Neural cell (in vitro differentiated cells): Measurements from ENCODE around the gene ANKRD6. TPM values are rescaled to one million over a fixed set of nuclear protein-coding genes. Genes with fewer than 3 reads are reported as not detected.

Experiments used
- H2AFZ ChIP-seq: fragments of 200-600, 300-800 bp; sonication (generic), shearing (Covaris generic); 2 replicates; pipeline ENCODE4 v1.6.0; 2014; ENCODE audit warnings: low read depth, mild to moderate bottlenecking, antibody characterized with exemption, low read length, moderate library complexity
- H3F3A ChIP-seq: fragments of 200-600 bp; shearing (Covaris generic); 2 replicates; pipeline ENCODE4 v1.6.1; 2016; ENCODE audit warnings: mild to moderate bottlenecking, moderate library complexity, mixed read lengths, antibody characterized with exemption, low read length; ENCODE audit not compliant: insufficient read depth, poor library complexity, severe bottlenecking
- H3K27ac ChIP-seq: fragments of 200-600, 300-800 bp; sonication (generic), shearing (Covaris generic); 2 replicates; pipeline ENCODE4 v1.5.1; 2014; ENCODE audit warnings: mild to moderate bottlenecking, low read length, moderate library complexity
- H3K27me3 ChIP-seq: fragments of 300-800, 200-600 bp; sonication (generic), shearing (Covaris generic); 2 replicates; pipeline ENCODE4 v1.6.0; 2014; ENCODE audit warnings: mild to moderate bottlenecking, low read depth, low read length, moderate library complexity; ENCODE audit not compliant: insufficient read depth
- H3K36me3 ChIP-seq: fragments of 300-800, 200-600 bp; sonication (generic), shearing (Covaris generic); 2 replicates; pipeline ENCODE4 v1.5.1; 2014; ENCODE audit warnings: mild to moderate bottlenecking, antibody characterized with exemption, low read length, moderate library complexity; ENCODE audit not compliant: insufficient read depth
- H3K4me2 ChIP-seq: fragments of 300-800, 200-600 bp; sonication (generic), shearing (Covaris generic); 2 replicates; pipeline ENCODE4 v1.6.0; 2014; ENCODE audit warnings: mild to moderate bottlenecking, low read length
- H3K4me3 ChIP-seq: fragments of 300-800, 200-600 bp; sonication (generic), shearing (Covaris generic); 2 replicates; pipeline ENCODE4 v1.5.1; 2014; ENCODE audit warnings: mild to moderate bottlenecking, low read length, moderate library complexity
- H3K79me2 ChIP-seq: fragments of 200-600 bp; shearing (Covaris generic); replicated peaks from 2 replicates; pipeline ENCODE4 v1.6.0; 2014; ENCODE audit warnings: mild to moderate bottlenecking, low read length, moderate library complexity; ENCODE audit not compliant: insufficient read depth
- H3K9ac ChIP-seq: fragments of 300-800, 200-600 bp; sonication (generic), shearing (Covaris generic); 2 replicates; pipeline ENCODE4 v1.6.1; 2016; ENCODE audit warnings: mild to moderate bottlenecking, low read length, mixed read lengths
- H3K9me2 ChIP-seq: fragments of 200-600 bp; shearing (Covaris generic); 2 replicates; pipeline ENCODE4 v1.6.1; 2016; ENCODE audit warnings: mild to moderate bottlenecking, low read length, mixed read lengths; ENCODE audit not compliant: insufficient read depth
- H3K9me3 ChIP-seq: fragments of 200-600, 300-800 bp; sonication (generic), shearing (Covaris generic); 2 replicates; pipeline ENCODE4 v1.6.1; 2016; ENCODE audit warnings: mild to moderate bottlenecking, mixed run types, low read length, moderate library complexity, mixed read lengths
- H4K20me1 ChIP-seq: fragments of 200-600 bp; shearing (Covaris generic); 2 replicates; pipeline ENCODE4 v1.6.1; 2016; ENCODE audit warnings: mild to moderate bottlenecking, mixed run types; ENCODE audit not compliant: insufficient read depth
- EP300 ChIP-seq: fragments of 450-650 bp; conservative IDR thresholded peaks from 2 replicates; pipeline ENCODE4 v1.6.1; 2014; ENCODE audit warnings: antibody characterized with exemption, mild to moderate bottlenecking, moderate library complexity; ENCODE audit not compliant: poor library complexity, severe bottlenecking
- EZH2 ChIP-seq: fragments of 200-600, 300-800 bp; shearing (Covaris generic), sonication (generic); IDR thresholded peaks from 2 replicates; pipeline ENCODE4 v1.6.1; 2014; ENCODE audit warnings: antibody characterized with exemption, low read length, borderline replicate concordance, mild to moderate bottlenecking; ENCODE audit not compliant: insufficient read depth, poor library complexity, severe bottlenecking
- MXI1 ChIP-seq: fragments of 450-650 bp; conservative IDR thresholded peaks from 2 replicates; pipeline ENCODE4 v1.6.1; 2014; ENCODE audit warnings: antibody characterized with exemption, mild to moderate bottlenecking; ENCODE audit not compliant: poor library complexity, severe bottlenecking
- POLR2AphosphoS5 ChIP-seq: IDR thresholded peaks from 2 replicates; pipeline ENCODE4 v1.6.1; 2012
- RAD21 ChIP-seq: fragments of 450-650 bp; conservative IDR thresholded peaks from 2 replicates; pipeline ENCODE4 v1.6.1; 2014; ENCODE audit warnings: antibody characterized with exemption, mild to moderate bottlenecking, moderate library complexity
- SMC3 ChIP-seq: fragments of 450-650 bp; conservative IDR thresholded peaks from 2 replicates; pipeline ENCODE4 v1.6.1; 2014; ENCODE audit warnings: antibody characterized with exemption, mild to moderate bottlenecking, moderate library complexity; ENCODE audit not compliant: poor library complexity
- TAF1 ChIP-seq: IDR thresholded peaks from 2 replicates; pipeline ENCODE4 v1.6.1; 2012; ENCODE audit warnings: low read depth
- polyA plus RNA-seq: library from polyadenylated mRNA; depleted of rRNA; stranded (reverse); fragments of >200 nt; gene quantifications from 2 replicates; pipeline ENCODE4 v1.2.3, GENCODE V29; 2014
- TF ChIP-seq, protein P1 (sequence below): fragments of 450-650 bp; IDR thresholded peaks from 2 replicates; pipeline ENCODE4 v1.5.1; 2014; ENCODE audit warnings: antibody characterized with exemption, mild to moderate bottlenecking, moderate library complexity; ENCODE audit not compliant: poor library complexity, severe bottlenecking
- TF ChIP-seq, protein P2 (sequence below): IDR thresholded peaks from 2 replicates; pipeline ENCODE4 v1.6.1; 2012; ENCODE audit warnings: borderline replicate concordance

Gene ANKRD6
- polyA plus RNA-seq, 1 donor from 2014 or later: 43.5 TPM

DNA sequence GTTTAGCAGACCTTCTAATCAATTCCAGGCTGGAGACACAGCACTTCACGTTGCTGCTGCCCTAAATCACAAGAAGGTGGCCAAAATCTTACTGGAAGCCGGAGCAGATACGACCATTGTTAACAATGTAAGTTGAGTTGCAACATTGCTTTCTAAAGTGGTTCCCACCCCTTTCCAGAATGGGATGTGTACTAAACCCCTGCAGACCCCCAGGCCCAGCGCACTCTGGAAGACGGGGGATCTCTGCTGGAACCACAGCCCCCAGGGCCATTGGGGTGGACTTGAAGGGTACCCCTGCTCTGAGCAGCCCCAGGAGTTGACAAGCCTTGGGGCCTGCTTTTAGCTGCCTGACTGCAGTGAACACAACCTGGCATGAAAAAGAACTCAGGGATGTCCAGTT lies 183.6 kb downstream of the ANKRD6 start:
- no peak overlapping the region for H3K27ac ChIP-seq
- H3K9ac ChIP-seq: no peak overlapping the region

DNA sequence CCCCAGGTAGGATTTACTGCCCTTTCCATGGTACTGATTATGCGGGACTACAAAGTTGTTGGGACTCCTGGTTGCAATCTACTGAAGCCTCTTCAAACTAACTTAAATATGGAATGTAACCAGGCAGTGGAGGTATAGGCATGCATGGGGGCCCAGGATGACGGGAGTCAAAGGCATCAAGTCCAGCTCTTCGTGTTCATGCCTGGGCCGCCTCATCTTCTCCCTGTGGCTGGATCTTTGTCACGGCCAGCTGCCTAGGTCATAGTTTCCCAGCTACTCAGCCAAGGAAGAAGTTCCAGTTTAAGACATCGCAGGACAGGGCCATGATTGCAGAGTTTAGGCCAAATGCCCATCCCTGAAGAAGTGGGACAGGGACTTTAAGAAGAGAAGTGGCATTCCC lies 185.1 kb downstream of the ANKRD6 start:
- Histone ChIP-seq H3K9ac (no peak overlapping the region), H3F3A (no peaks in the 10 kb centered on the region), H3K27ac (no peak overlapping the region), H3K4me2 (no peak overlapping the region), H3K9me3 (no peaks in the 10 kb centered on the region), H3K36me3 (no peaks in the 10 kb centered on the region), H3K79me2 (no peaks in the 10 kb centered on the region), H3K9me2 (no peaks in the 10 kb centered on the region), H3K4me3 (no peak overlapping the region), H3K27me3 (no peaks in the 10 kb centered on the region), H4K20me1 (no peaks in the 10 kb centered on the region), H2AFZ (no peak overlapping the region)
- TF ChIP-seq RAD21 (no peak), EZH2 (no peak), EP300 (no peak), TAF1 (no peak), MXI1 (no peak), SMC3 (no peak), POLR2AphosphoS5 (no peak)
- TF ChIP-seq, protein P1, sequence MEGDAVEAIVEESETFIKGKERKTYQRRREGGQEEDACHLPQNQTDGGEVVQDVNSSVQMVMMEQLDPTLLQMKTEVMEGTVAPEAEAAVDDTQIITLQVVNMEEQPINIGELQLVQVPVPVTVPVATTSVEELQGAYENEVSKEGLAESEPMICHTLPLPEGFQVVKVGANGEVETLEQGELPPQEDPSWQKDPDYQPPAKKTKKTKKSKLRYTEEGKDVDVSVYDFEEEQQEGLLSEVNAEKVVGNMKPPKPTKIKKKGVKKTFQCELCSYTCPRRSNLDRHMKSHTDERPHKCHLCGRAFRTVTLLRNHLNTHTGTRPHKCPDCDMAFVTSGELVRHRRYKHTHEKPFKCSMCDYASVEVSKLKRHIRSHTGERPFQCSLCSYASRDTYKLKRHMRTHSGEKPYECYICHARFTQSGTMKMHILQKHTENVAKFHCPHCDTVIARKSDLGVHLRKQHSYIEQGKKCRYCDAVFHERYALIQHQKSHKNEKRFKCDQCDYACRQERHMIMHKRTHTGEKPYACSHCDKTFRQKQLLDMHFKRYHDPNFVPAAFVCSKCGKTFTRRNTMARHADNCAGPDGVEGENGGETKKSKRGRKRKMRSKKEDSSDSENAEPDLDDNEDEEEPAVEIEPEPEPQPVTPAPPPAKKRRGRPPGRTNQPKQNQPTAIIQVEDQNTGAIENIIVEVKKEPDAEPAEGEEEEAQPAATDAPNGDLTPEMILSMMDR: no peak
- TF ChIP-seq, protein P2, sequence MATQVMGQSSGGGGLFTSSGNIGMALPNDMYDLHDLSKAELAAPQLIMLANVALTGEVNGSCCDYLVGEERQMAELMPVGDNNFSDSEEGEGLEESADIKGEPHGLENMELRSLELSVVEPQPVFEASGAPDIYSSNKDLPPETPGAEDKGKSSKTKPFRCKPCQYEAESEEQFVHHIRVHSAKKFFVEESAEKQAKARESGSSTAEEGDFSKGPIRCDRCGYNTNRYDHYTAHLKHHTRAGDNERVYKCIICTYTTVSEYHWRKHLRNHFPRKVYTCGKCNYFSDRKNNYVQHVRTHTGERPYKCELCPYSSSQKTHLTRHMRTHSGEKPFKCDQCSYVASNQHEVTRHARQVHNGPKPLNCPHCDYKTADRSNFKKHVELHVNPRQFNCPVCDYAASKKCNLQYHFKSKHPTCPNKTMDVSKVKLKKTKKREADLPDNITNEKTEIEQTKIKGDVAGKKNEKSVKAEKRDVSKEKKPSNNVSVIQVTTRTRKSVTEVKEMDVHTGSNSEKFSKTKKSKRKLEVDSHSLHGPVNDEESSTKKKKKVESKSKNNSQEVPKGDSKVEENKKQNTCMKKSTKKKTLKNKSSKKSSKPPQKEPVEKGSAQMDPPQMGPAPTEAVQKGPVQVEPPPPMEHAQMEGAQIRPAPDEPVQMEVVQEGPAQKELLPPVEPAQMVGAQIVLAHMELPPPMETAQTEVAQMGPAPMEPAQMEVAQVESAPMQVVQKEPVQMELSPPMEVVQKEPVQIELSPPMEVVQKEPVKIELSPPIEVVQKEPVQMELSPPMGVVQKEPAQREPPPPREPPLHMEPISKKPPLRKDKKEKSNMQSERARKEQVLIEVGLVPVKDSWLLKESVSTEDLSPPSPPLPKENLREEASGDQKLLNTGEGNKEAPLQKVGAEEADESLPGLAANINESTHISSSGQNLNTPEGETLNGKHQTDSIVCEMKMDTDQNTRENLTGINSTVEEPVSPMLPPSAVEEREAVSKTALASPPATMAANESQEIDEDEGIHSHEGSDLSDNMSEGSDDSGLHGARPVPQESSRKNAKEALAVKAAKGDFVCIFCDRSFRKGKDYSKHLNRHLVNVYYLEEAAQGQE: no peak

More for the DNA sequence above, 183.6 kb downstream of the ANKRD6 start:
- Histone ChIP-seq H3K9me2 (no peaks in the 10 kb centered on the region), H3K79me2 (no peaks in the 10 kb centered on the region), H3K9me3 (no peaks in the 10 kb centered on the region), H3K27me3 (no peaks in the 10 kb centered on the region), H3K36me3 (no peaks in the 10 kb centered on the region), H4K20me1 (no peaks in the 10 kb centered on the region), H3F3A (no peaks in the 10 kb centered on the region), H2AFZ (no peak overlapping the region), H3K4me2 (no peak overlapping the region), H3K4me3 (no peak overlapping the region)
- TF ChIP-seq, protein P1: no peak
- TF ChIP-seq TAF1 (no peak), RAD21 (no peak), EZH2 (no peak), MXI1 (no peak), EP300 (no peak), POLR2AphosphoS5 (no peak), SMC3 (no peak)
- TF ChIP-seq, protein P2: no peak
